Kidney tubule cell (primary cell): ENCODE measurements around the gene FBXO2.
A peak's percentile ranks its signal among the peaks of the same experiment; 100 is the strongest.

Experiments
- DNase-seq: peaks from one replicate; pipeline ENCODE4 v3.0.0-alpha.2; 2018; ENCODE audit warnings: low spot score

The FBXO2 gene

GRCh38 chr1:11654137-11654938 is at the start of gene FBXO2, which contains the start of gene FBXO44:
TSS of gene FBXO2 (minus strand) at chr1:11654429. CDS start at chr1:11654340, 89 bp downstream.
TSS of gene FBXO44 (plus strand) at chr1:11654877. CDS start at chr1:11655836, 959 bp downstream.
- peak; percentile 58 for DNase-seq

GRCh38 chr1:11703357-11704193 is 49.3 kb upstream of the FBXO2 start:
- DNase-seq = no peak

GRCh38 chr1:11701981-11702803 is 48.0 kb upstream of the FBXO2 start:
- DNase-seq = no peak

DNA sequence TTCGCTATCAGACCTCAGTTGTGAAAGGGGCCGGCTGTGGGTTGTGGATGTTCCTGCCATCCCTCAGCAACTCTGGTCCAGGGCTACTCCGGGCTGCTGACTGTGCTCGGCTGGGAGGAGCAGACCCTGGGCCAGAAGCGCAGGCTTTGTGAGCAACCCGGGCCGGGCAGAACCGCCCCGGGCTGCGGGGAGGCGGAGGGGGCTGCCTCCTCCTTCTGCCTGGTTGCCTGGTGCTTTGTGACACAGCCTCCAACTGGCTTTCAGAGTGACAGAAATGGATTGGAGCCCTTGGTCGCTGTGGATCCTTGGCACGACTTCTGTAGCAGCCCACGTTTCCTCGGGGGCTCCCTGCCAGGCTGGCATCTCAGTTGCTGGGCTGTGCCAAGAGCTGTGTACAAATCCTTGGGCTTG is 47.3 kb upstream of the FBXO2 start:
- DNase-seq = no peak

- DNase-seq = no peak
These were observed 46.6 kb upstream of the FBXO2 start for GRCh38 chr1:11700601-11701467.

DNA sequence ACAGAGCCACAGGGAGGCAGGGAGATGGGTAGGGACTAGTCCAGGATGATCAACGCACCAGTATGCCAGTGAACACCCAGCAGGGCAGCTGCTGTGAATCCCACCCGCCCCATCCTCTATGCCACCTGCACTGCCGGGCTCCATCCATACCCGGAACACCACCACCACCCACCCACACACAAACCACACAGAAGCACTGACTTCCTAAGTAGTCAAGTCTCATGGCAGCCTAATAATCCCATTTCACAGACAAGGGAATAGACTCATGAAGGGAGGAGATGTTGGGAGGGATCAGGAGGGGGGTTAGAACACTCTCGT is 43.6 kb upstream of the FBXO2 start:
- no peak for DNase-seq

DNA sequence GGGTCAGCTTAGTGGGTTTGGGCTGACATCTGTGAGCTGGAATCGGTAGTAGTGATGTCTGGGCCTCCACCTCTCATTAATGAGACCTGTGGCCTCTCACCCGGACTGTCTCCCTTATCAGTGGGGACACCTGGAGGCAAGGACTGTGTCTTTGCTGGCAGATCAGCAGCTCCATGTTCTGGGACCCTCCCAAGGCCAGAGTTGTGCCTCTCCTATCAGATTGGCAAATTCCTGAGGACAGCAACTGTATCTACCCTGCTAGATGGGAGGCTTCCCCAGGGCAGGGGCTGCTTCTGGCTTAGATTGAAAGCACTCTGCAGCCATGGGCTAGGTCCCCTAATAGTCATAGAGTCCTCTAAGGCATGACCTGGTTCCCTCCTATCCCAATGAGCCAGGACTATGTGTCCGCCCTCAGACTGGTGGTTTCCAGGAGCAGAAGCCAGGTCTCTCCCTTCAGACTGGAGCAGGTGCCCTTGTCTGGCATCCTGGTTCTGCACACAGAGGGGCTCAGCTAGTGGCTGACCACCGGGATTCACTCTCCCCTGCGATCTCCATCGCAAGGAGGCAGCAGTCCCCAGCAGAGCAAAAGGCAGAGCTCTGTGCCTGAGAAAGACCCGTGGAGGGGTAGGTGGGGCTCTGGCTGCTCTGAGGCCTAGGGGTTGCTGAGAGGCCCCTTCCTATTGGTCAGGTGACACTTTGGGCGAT is 43.1 kb upstream of the FBXO2 start:
- no peak for DNase-seq

DNA sequence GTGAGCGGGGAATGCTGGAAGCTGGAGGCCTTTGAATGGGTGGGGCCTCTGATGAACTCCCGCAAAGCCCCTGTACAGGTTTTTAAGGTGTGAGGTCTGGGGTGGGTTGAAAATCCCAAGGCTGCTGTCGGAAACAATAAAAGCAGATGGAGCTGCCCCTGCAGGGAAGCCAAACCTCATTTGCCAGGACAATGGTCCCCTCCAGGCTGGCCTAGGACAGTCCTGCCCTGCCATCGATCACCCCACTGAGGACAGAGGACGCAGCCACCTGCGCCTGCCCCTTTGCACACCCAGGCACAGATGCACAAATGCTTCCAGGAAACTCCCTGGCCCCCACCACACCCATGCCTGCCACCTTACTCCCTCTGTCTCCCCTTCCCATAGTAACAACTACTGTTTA is 41.6 kb upstream of the FBXO2 start:
- no peak for DNase-seq

DNA sequence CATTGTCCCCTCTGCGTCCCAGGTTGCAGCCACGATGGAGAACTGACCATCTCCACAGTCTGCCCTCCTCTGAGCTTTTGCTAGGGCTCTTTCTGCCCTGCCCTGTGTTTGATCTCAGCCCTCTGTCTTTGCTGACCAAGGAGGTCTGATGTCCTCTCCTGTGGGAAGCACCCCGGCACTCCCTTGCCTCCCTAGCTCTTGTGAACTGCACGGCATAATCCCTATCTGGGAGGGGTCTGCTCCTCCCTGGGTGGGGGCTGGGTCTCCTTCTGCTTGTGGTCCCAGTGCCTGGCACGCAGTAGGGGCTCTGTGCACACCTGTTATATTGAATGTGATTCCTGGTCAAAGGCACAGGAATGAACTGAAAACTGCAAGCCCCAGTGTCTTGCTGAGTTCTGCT is 39.7 kb upstream of the FBXO2 start:
- DNase-seq = no peak

DNA sequence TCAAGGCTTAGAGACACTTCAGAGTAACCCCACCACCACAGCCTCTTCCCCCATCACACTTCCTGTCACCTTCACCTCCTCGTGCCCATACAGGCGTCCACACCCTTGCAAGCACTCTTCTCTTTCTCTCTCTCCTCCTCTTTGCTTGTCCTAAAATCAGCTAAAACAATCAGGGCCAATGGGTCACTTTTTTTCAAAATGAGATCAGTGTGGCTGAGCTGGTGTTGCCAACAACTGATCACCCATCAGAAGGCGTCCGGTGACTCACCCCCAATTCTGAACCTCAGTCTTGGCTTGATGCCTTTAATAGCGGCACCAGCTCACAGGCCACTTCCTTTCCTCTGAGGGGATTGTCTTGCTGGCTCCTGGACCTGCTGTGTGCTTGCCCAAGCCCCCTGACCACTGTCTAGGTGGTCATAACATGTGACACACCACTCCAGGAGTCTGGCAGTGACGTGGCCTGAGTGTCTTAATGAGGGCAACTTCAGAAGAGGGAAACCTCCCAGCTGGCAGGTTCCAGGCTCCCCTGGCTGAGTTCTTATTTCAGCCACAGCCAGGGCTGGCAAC is 38.9 kb upstream of the FBXO2 start:
- DNase-seq = peak; percentile 90

DNA sequence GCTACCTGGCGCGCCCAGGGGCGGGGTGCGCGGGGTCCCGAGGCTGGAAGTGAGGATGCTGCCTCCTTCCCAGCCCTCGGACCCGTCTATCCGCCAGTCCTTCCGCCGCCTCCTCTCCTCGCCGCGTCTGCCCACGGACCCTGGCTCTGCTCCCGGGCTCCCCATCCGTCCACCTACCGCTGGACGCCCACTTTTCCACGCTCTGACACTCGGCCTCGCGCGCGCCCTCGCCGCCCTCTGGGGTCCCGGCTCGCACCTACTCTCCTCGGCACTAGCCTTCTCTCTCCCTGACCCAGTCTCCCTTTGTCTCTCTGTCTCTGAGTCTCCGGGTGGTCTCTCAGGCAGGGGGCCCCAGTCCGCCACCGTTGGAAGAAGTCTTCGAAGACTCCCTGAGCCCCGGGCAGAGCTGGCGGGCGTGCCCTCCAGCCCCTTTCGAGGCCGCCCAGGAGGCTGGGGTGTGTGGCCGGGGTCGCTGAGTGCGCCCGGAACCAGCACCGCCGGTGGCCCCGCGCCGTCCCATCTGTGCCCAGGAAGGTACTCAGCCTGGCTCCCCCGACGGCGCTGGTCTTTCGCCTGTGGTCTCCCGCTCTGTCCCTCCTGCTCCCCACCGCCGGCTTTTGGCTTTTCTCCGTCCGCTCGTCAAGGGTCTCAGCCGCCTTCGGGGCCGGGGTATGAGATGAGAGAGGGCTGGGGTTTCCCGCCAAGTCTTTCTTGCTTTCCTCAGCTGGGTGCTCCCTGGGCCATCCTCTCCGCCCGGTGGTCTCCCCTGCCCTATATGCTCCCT is 37.9 kb upstream of the FBXO2 start:
- DNase-seq = no peak

DNA sequence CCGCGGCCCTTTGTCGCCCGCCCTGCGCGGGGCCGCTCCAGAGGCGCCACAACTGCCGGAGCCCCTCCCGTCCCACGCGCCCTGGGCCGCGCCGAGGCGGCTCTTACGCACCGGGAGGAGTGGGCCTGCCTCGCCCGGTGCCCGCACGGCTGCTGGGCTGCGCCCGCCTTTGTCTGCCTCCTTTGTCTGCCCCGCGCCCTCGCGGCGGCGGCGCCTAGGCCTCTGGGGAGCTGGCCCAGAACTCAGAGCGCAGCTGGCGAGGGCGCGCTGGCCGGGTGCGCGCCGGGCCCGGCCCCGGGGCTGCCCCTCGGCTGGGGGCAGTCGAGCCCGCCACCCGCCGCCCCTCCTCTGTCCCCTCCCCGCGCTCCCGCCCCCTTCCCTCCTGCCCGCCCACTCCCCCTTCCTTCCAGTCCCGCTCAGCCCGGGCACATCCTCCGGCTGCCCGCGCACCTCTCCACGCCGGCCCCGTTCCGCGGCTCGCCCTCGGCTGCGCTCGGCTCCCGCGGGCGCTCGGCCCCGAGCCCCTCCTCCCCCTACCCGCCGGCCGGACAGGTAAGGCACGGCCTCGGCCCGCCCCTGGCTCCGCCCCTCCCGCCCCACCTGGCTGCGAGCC is 37.2 kb upstream of the FBXO2 start, which contains the start of gene DRAXIN:
DRAXIN (plus strand) TSS at position 409 of the 613 bp plus-strand sequence. CDS start 14,549 bp downstream, outside the sequence.
- no peak for DNase-seq

DNA sequence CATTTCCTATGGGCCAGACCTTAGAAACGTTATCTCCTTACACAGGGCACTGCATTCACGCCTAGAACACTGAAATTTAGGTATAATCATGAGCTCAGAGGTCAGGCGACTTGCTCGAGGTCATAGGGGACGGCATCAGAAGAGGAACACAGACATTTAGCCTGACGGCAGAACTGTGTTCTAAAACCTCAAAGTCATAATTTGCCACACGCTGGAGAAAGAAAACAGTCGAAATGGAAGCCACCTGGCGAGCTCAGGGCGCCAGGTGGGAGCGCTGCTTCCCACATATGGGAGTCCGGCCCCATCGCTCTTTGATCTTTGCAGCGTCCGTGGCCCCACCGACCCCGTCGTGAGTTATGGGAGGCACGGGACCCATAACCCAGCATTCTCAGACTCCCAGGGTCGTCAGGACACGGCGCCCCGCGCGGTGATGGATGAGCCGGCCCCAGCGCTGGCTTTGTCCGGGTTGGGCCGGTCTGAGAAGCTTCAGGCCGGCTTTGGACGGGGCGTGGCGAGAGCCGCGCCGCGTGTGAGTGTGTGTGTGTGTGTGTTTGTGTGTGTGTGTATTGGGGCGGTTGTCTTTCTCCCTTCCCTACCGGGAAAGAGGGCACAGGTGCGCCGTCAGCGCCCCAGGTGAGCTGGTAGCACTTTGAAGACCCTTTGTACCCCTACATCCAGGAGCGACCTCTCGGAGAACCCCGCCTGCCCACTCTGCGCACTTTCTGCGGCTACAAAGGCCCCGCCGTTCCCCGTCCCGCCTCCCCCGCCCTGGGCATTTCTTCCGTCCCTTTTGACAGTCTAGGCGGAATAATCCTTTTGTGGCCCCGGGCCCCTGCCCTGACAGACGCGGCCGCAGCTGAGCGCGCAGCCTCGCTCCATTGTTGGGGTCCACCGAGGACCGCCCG is 36.4 kb upstream of the FBXO2 start:
- DNase-seq = no peak

DNA sequence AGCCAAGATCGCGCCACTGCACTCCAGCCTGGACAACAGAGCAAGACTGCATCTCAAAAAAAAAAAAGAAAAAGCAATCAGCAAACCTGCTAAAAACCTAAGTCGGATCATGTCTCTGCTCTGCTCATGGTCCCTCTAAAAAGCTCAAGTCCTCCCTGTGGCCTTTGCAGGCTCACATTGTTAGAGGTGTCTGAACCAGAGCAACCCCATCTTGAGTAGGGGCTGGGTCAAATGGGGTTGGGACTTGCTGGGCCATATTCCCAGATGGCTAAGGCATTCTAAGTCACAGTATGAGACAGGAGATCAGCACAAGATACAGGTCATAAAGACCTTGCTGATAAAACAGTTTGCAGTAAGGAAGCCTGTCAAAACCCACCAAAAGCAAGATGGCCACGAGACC is 34.3 kb upstream of the FBXO2 start:
- no peak for DNase-seq

GRCh38 chr1:11685210-11685752 is 31.1 kb upstream of the FBXO2 start:
- no peak for DNase-seq

DNA sequence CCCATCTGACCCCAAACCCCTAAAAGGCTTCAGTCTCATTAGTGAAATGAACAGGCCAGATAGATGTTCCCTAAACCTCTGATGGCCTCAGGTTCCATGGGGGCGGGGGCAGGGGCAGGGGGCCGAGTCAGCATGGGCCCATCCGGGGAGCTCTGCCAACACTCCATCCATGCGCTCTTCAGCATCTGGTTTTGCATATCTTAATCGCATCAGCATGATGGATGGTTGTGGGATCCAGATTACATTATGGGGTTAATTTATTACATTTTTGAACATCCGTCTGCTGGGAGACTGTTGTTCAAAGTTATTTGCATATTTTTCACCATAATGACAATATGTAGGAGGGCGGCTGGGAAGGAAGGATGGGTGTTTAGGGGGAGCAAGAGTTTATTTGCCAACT is 29.8 kb upstream of the FBXO2 start:
- no peak for DNase-seq

DNA sequence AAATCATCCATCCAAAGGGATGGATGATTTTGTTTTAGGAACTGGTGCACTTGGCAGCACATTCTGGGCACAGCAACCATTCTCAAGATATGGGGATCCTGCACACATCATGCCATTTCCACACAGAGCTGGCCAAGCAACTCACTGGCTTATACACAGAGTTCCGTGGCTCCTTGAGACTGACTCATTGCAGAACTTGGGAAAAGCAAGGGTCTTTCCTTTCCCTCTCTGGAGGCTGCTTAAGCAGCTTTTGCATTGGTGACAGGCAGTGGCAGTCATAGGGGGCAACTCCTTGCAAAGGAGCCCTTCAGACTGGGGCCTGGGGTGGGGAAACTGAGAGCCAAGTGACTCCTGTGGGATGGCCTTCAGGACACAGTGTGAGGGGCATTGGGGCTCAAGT is 28.6 kb upstream of the FBXO2 start:
- DNase-seq = no peak

DNA sequence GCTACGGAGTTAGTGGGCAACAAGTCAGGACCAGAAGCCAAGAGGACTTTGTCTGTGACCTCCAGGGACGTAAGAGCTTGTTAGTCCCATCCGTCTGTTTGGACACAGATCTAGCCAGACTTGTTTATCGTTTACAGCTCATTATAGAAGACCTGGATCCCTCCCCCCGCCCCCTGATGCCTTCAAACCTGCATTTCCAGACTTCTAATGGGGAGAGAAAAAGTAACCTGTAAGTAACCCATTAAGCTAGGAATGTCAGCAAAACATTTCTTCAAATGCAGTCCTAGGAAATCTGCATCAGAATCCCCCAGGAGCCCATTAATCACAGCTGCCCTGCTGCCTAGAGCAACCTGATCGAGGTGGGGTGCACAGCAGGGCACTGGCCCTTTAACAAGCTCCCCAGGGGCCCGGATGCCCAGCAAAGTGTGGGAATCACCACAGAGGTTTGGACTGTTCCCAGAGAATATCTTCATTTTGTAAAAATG is 28.1 kb upstream of the FBXO2 start:
- no peak for DNase-seq
